ENCODE measurements around the gene SLC9A5.

SLC9A5 gene, protein sequence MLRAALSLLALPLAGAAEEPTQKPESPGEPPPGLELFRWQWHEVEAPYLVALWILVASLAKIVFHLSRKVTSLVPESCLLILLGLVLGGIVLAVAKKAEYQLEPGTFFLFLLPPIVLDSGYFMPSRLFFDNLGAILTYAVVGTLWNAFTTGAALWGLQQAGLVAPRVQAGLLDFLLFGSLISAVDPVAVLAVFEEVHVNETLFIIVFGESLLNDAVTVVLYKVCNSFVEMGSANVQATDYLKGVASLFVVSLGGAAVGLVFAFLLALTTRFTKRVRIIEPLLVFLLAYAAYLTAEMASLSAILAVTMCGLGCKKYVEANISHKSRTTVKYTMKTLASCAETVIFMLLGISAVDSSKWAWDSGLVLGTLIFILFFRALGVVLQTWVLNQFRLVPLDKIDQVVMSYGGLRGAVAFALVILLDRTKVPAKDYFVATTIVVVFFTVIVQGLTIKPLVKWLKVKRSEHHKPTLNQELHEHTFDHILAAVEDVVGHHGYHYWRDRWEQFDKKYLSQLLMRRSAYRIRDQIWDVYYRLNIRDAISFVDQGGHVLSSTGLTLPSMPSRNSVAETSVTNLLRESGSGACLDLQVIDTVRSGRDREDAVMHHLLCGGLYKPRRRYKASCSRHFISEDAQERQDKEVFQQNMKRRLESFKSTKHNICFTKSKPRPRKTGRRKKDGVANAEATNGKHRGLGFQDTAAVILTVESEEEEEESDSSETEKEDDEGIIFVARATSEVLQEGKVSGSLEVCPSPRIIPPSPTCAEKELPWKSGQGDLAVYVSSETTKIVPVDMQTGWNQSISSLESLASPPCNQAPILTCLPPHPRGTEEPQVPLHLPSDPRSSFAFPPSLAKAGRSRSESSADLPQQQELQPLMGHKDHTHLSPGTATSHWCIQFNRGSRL

GRCh38 chr16:67248401-67249177, at the start of gene SLC9A5:
SLC9A5 (plus strand) TSS chr16:67248979; CDS start chr16:67249015, 36 bp downstream.
- peaks cover 41% of the 10 kb centered on the region for H3K4me1 Mint-ChIP-seq
- ATAC-seq (replicated peaks; ENCODE audit: extremely low read depth, poor library complexity, severe bottlenecking), result no peak

DNA sequence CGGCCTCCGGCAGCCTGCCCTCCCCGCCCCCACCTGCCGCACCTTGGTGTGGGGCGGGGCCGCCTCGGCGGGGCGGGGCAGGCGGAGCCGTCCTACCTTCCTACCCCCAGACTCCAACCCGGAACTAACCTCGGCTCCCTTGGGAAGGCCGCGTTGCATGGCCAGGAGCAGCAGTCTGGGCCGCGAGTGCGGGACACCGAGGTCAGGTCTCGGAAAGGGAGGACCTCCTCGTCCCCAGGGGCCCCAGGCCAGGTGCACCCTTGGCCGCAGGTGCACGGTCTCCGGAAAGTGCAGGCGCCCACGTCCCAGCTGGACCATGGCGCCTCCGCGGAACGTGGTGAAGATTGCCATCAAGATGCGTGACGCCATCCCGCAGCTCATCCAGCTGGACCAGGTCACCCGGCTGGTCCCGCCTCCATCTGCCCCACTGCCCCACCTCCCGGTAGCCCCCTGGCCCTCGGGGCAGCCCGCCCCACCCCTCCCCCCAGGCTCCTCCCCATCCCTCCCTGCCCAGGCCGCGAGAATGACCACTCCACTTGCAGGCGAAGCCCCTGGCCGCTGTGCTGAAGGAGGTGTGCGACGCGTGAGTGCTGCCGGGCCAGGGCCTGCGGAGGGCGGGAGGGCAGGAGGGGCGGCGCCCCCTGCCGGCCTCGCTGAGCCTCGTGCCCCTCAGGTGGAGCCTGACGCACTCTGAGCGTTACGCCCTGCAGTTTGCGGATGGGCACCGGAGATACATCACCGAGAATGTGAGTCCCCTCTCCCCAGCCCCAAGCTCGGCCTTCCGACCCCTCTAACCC, 49.6 kb upstream of the SLC9A5 start, which contains the start of gene ELMO3:
TSS of gene ELMO3 (plus strand) at position 121 of the 797 bp plus-strand sequence. CDS start at position 317, 196 bp downstream.
- H3K9me3 Mint-ChIP-seq, result no peaks in the 10 kb centered on the region
- peaks cover 33% of the 10 kb centered on the region for H3K4me1 Mint-ChIP-seq
- ATAC-seq (replicated peaks; ENCODE audit: extremely low read depth, poor library complexity, severe bottlenecking) (no peak), DNase-seq (ENCODE audit: low spot score in 2 of 2) (no peak)
- H3K27me3 Mint-ChIP-seq, result no peaks in the 10 kb centered on the region
- H3K27ac Mint-ChIP-seq (ENCODE audit: low read depth), result no peak within 1 kb of the TSS
- H3K4me3 Mint-ChIP-seq, result no peak within 1 kb of the TSS
- H3K36me3 Mint-ChIP-seq (ENCODE audit: insufficient read depth), result peaks cover 16% of the 10 kb centered on the region

More at GRCh38 chr16:67248401-67249177, at the start of gene SLC9A5:
- Mint-ChIP-seq H3K27ac (ENCODE audit: low read depth) (peak within 1 kb of the TSS; percentile 86), H3K9me3 (no peaks in the 10 kb centered on the region), H3K4me3 (peak within 1 kb of the TSS; percentile 91), H3K27me3 (peaks cover 11% of the 10 kb centered on the region), H3K36me3 (ENCODE audit: insufficient read depth) (peaks cover 4% of the 10 kb centered on the region)
- no peak for DNase-seq (ENCODE audit: low spot score in 2 of 2)

GRCh38 chr16:67199808-67200198, 49.0 kb upstream of the SLC9A5 start:
- DNase-seq (ENCODE audit: low spot score in 2 of 2), result no peak
- Mint-ChIP-seq H3K4me1 (peaks cover 31% of the 10 kb centered on the region), H3K9me3 (no peaks in the 10 kb centered on the region), H3K36me3 (ENCODE audit: insufficient read depth) (peaks cover 16% of the 10 kb centered on the region), H3K27ac (ENCODE audit: low read depth) (no peak overlapping the region), H3K27me3 (no peaks in the 10 kb centered on the region), H3K4me3 (no peak overlapping the region)
- no peak for ATAC-seq (replicated peaks; ENCODE audit: extremely low read depth, poor library complexity, severe bottlenecking)

GRCh38 chr16:67200491-67200890, 48.3 kb upstream of the SLC9A5 start:
- Mint-ChIP-seq H3K4me3 (no peak overlapping the region), H3K4me1 (peaks cover 29% of the 10 kb centered on the region), H3K9me3 (no peaks in the 10 kb centered on the region), H3K36me3 (ENCODE audit: insufficient read depth) (peaks cover 17% of the 10 kb centered on the region), H3K27ac (ENCODE audit: low read depth) (no peak overlapping the region), H3K27me3 (no peaks in the 10 kb centered on the region)
- ATAC-seq (replicated peaks; ENCODE audit: extremely low read depth, poor library complexity, severe bottlenecking) (no peak), DNase-seq (ENCODE audit: low spot score in 2 of 2) (no peak)

GRCh38 chr16:67201411-67202345, 47.1 kb upstream of the SLC9A5 start:
- Mint-ChIP-seq H3K27ac (ENCODE audit: low read depth) (no peak overlapping the region), H3K27me3 (no peaks in the 10 kb centered on the region), H3K36me3 (ENCODE audit: insufficient read depth) (peaks cover 13% of the 10 kb centered on the region), H3K4me1 (peaks cover 17% of the 10 kb centered on the region), H3K4me3 (no peak overlapping the region), H3K9me3 (no peaks in the 10 kb centered on the region)
- DNase-seq (ENCODE audit: low spot score in 2 of 2), result no peak
- ATAC-seq (replicated peaks; ENCODE audit: extremely low read depth, poor library complexity, severe bottlenecking), result no peak

GRCh38 chr16:67202426-67202825, 46.4 kb upstream of the SLC9A5 start:
- Mint-ChIP-seq H3K27me3 (no peaks in the 10 kb centered on the region), H3K4me3 (no peak overlapping the region), H3K9me3 (no peaks in the 10 kb centered on the region), H3K27ac (ENCODE audit: low read depth) (no peak overlapping the region), H3K36me3 (ENCODE audit: insufficient read depth) (peaks cover 13% of the 10 kb centered on the region), H3K4me1 (peaks cover 13% of the 10 kb centered on the region)
- DNase-seq (ENCODE audit: low spot score in 2 of 2) (no peak), ATAC-seq (replicated peaks; ENCODE audit: extremely low read depth, poor library complexity, severe bottlenecking) (no peak)

- Mint-ChIP-seq H3K36me3 (ENCODE audit: insufficient read depth) (peaks cover 13% of the 10 kb centered on the region), H3K27me3 (no peaks in the 10 kb centered on the region), H3K4me1 (peaks cover 12% of the 10 kb centered on the region), H3K27ac (ENCODE audit: low read depth) (no peak overlapping the region), H3K4me3 (no peak overlapping the region), H3K9me3 (no peaks in the 10 kb centered on the region)
- ATAC-seq (replicated peaks; ENCODE audit: extremely low read depth, poor library complexity, severe bottlenecking), result no peak
- DNase-seq (ENCODE audit: low spot score in 2 of 2), result no peak
These were observed 45.8 kb upstream of the SLC9A5 start for GRCh38 chr16:67202956-67203493.

DNA sequence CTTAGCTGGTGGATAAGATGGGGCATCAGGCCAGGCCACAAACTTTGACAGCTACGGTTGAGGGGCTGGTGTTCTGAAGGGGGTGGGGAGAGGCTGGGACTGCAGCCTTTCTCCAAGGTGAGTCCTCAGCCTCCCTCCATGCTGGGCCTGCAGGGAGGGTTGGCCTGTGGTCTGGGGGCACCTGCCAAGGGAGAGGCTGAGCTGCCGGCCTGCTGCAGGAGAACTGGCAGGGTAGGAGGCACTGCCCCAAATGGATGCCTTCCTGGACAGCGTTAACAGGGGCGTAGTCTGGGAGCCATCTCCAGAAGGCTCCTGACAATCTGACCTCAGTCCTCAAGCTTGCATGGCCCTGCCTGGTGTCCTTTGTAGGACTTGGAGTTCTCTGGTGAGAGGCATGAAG, 44.7 kb upstream of the SLC9A5 start:
- Mint-ChIP-seq H3K36me3 (ENCODE audit: insufficient read depth) (peaks cover 8% of the 10 kb centered on the region), H3K27ac (ENCODE audit: low read depth) (no peak overlapping the region), H3K4me3 (no peak overlapping the region), H3K4me1 (peaks cover 6% of the 10 kb centered on the region), H3K27me3 (no peaks in the 10 kb centered on the region), H3K9me3 (no peaks in the 10 kb centered on the region)
- no peak for DNase-seq (ENCODE audit: low spot score in 2 of 2)
- ATAC-seq (replicated peaks; ENCODE audit: extremely low read depth, poor library complexity, severe bottlenecking), result no peak

GRCh38 chr16:67206129-67206837, 42.5 kb upstream of the SLC9A5 start:
- Mint-ChIP-seq H3K27ac (ENCODE audit: low read depth) (peak overlapping the region; percentile 50), H3K4me1 (no peaks in the 10 kb centered on the region), H3K9me3 (no peaks in the 10 kb centered on the region)

GRCh38 chr16:67206838-67207248, 41.9 kb upstream of the SLC9A5 start:
- H3K9me3 Mint-ChIP-seq, result no peaks in the 10 kb centered on the region
- H3K4me3 Mint-ChIP-seq, result no peak overlapping the region
- no peak for ATAC-seq (replicated peaks; ENCODE audit: extremely low read depth, poor library complexity, severe bottlenecking)
- no peaks in the 10 kb centered on the region for H3K4me1 Mint-ChIP-seq
- no peak for DNase-seq (ENCODE audit: low spot score in 2 of 2)
- no peaks in the 10 kb centered on the region for H3K27me3 Mint-ChIP-seq
- H3K27ac Mint-ChIP-seq (ENCODE audit: low read depth), result peak overlapping the region; percentile 50
- H3K36me3 Mint-ChIP-seq (ENCODE audit: insufficient read depth), result peaks cover 4% of the 10 kb centered on the region

More at GRCh38 chr16:67206129-67206837, 42.5 kb upstream of the SLC9A5 start:
- DNase-seq (ENCODE audit: low spot score in 2 of 2) (no peak), ATAC-seq (replicated peaks; ENCODE audit: extremely low read depth, poor library complexity, severe bottlenecking) (no peak)
- no peaks in the 10 kb centered on the region for H3K27me3 Mint-ChIP-seq
- peaks cover 4% of the 10 kb centered on the region for H3K36me3 Mint-ChIP-seq (ENCODE audit: insufficient read depth)
- H3K4me3 Mint-ChIP-seq, result no peak overlapping the region

Data from central memory CD8-positive, alpha-beta T cell (primary cell).